Astrocyte of the hippocampus (primary cell): ENCODE results near the gene GUCY2C.
A peak's percentile ranks its signal among the peaks of the same experiment; 100 is the strongest.

ENCODE experiments used
- DNase-seq: peaks from one replicate; pipeline ENCODE4 v3.0.0; 2011; ENCODE audit warnings: low read depth, low spot score

Gene GUCY2C

GRCh38 chr12:14628771-14629170 is 67.6 kb downstream of the GUCY2C start:
- no peak for DNase-seq

GRCh38 chr12:14621826-14622225 is 74.6 kb downstream of the GUCY2C start:
- no peak for DNase-seq

GRCh38 chr12:14619741-14620501 is 76.5 kb downstream of the GUCY2C start:
- DNase-seq: no peak

- DNase-seq: peak; percentile 36
Observed at GRCh38 chr12:14618983-14619382, 77.4 kb downstream of the GUCY2C start.

GRCh38 chr12:14614704-14615121 is 81.7 kb downstream of the GUCY2C start:
- DNase-seq: no peak

GRCh38 chr12:14613718-14614117 is 82.7 kb downstream of the GUCY2C start:
- no peak for DNase-seq

GRCh38 chr12:14612898-14613445 is 83.4 kb downstream of the GUCY2C start:
- DNase-seq: no peak

GRCh38 chr12:14612250-14612649 is 84.1 kb downstream of the GUCY2C start:
- no peak for DNase-seq

- no peak for DNase-seq
Observed at GRCh38 chr12:14611640-14612203, 84.7 kb downstream of the GUCY2C start.

GRCh38 chr12:14607568-14607967 is 88.8 kb downstream of the GUCY2C start:
- DNase-seq: no peak

GRCh38 chr12:14605401-14605989 is 90.9 kb downstream of the GUCY2C start:
- DNase-seq: no peak

GRCh38 chr12:14601692-14602478 is 94.5 kb downstream of the GUCY2C start:
- no peak for DNase-seq

- no peak for DNase-seq
Observed at GRCh38 chr12:14597480-14597879, 98.9 kb downstream of the GUCY2C start.

- no peak for DNase-seq
Observed at GRCh38 chr12:14591719-14592118, 104.7 kb downstream of the GUCY2C start.

- DNase-seq: no peak
Observed at GRCh38 chr12:14589169-14590004, 107.0 kb downstream of the GUCY2C start.

GRCh38 chr12:14588571-14588970 is 107.8 kb downstream of the GUCY2C start:
- no peak for DNase-seq

- DNase-seq: no peak
Observed at GRCh38 chr12:14578646-14579045, 117.8 kb downstream of the GUCY2C start.

GRCh38 chr12:14577344-14577743 is 119.1 kb downstream of the GUCY2C start:
- peak; percentile 69 for DNase-seq

- no peak for DNase-seq
Observed at GRCh38 chr12:14576896-14577295, 119.5 kb downstream of the GUCY2C start.

- DNase-seq: no peak
Observed at GRCh38 chr12:14575585-14575984, 120.8 kb downstream of the GUCY2C start.

- no peak for DNase-seq
Observed at GRCh38 chr12:14573118-14573517, 123.3 kb downstream of the GUCY2C start.
